ENCODE data around the gene LRSAM1. TPM values are rescaled to one million over a fixed set of nuclear protein-coding genes. Genes with fewer than 3 reads are reported as not detected.

Gene LRSAM1
- total RNA-seq, 3 donors from 2014 or later, result 20.5 to 24.2 (median 21.6) TPM

DNA sequence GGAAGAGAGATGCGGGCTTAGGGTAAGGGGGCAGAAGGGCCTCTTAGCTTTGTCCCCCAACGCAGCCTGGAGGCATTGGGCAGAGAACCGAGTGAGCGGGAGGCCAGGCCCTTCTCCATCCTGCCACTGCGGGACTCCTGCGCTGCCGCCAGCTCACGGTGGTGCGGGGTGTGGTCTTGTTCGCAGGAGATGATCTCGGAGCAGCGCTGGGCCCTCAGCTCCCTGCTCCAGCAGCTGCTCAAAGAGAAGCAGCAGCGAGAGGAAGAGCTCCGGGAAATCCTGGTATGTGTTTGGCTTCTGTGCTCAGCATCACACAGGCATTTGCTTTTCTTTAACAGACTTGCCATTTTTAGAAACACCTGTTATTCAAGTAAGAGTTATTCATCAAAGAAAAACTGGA lies 41.3 kb downstream of the LRSAM1 start:
- no peaks in the 10 kb centered on the region for H3K9me3 Mint-ChIP-seq
- no peaks in the 10 kb centered on the region for H3K27me3 Mint-ChIP-seq (ENCODE audit: low read depth)
- H3K36me3 Mint-ChIP-seq (ENCODE audit: insufficient read depth), result peaks cover 28% of the 10 kb centered on the region
- no peak for ATAC-seq
- no peak overlapping the region for H3K4me3 Mint-ChIP-seq
- DNase-seq, result no peak
- no peaks in the 10 kb centered on the region for H3K4me1 Mint-ChIP-seq (ENCODE audit: low read depth)

DNA sequence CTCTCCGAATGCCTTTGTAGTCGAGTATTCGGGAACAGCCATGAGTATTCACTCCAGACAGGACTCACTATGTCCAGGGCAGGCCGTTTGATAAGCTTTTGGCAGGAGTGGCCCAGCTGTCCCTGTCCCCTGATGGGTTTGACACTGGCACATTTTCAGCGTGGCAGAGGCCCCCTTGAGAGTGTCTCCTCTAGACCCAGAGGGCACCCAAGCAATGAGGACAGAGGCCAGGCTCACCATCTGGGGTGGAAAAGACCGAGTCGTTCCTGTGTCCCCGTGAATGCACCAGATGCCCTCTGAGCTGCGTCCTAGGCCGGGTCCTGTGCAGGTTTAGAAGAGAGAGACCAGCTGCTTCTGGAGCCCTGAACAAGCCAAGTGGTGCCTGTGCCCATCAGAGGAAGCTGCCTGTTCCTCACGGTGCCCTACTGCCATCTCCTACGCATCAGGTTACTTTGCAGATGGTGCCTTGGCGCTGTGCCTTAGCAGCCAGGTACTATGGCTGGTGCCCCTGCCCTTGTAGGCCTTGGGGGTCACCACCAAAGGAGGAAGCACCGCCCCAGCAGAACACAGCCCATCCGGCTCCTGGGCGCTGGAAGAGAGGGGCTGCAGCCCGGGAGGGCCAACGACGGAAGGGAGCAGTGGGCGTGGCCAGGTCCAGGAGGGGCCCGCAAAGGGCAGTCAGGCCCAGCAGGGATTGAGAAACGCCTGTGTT lies 42.4 kb downstream of the LRSAM1 start:
- DNase-seq (no peak), ATAC-seq (no peak)
- Mint-ChIP-seq H3K4me1 (ENCODE audit: low read depth) (no peaks in the 10 kb centered on the region), H3K36me3 (ENCODE audit: insufficient read depth) (peaks cover 26% of the 10 kb centered on the region), H3K27me3 (ENCODE audit: low read depth) (no peaks in the 10 kb centered on the region), H3K9me3 (no peaks in the 10 kb centered on the region), H3K4me3 (no peak overlapping the region)

DNA sequence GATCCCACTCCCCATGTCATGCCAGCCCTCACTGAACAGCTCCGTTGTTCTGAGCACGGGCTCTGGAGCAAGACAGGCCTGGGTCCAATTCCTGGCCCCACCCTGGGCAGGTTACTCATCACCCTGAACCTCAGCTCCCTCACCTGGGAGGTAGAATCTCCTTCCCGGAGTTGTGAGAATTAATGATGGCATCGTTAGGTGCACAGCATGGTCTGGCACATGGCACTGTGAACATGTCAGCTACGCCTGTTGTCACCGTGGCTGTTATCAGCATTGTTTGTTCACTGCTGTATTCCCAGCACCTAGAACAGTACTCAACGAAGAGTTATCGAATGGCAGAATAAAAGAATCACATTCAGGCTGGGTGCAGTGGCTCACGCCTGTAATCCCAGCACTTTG lies 43.0 kb downstream of the LRSAM1 start:
- no peaks in the 10 kb centered on the region for H3K9me3 Mint-ChIP-seq
- ATAC-seq (no peak), DNase-seq (no peak)
- H3K36me3 Mint-ChIP-seq (ENCODE audit: insufficient read depth), result peaks cover 25% of the 10 kb centered on the region
- no peak overlapping the region for H3K4me3 Mint-ChIP-seq
- H3K4me1 Mint-ChIP-seq (ENCODE audit: low read depth), result no peaks in the 10 kb centered on the region
- H3K27me3 Mint-ChIP-seq (ENCODE audit: low read depth), result no peaks in the 10 kb centered on the region

- Mint-ChIP-seq H3K9me3 (no peaks in the 10 kb centered on the region), H3K4me3 (no peak overlapping the region), H3K36me3 (ENCODE audit: insufficient read depth) (peaks cover 22% of the 10 kb centered on the region), H3K4me1 (ENCODE audit: low read depth) (no peaks in the 10 kb centered on the region), H3K27me3 (ENCODE audit: low read depth) (no peaks in the 10 kb centered on the region)
- ATAC-seq, result no peak
- no peak for DNase-seq
Observed at GRCh38 chr9:127495884-127496555, 44.7 kb downstream of the LRSAM1 start.

- Mint-ChIP-seq H3K36me3 (ENCODE audit: insufficient read depth) (peaks cover 22% of the 10 kb centered on the region), H3K4me3 (no peak overlapping the region), H3K27me3 (ENCODE audit: low read depth) (no peaks in the 10 kb centered on the region), H3K4me1 (ENCODE audit: low read depth) (no peaks in the 10 kb centered on the region), H3K9me3 (no peaks in the 10 kb centered on the region)
- ATAC-seq (no peak), DNase-seq (no peak)
Observed at GRCh38 chr9:127496974-127497373, 45.7 kb downstream of the LRSAM1 start.

DNA sequence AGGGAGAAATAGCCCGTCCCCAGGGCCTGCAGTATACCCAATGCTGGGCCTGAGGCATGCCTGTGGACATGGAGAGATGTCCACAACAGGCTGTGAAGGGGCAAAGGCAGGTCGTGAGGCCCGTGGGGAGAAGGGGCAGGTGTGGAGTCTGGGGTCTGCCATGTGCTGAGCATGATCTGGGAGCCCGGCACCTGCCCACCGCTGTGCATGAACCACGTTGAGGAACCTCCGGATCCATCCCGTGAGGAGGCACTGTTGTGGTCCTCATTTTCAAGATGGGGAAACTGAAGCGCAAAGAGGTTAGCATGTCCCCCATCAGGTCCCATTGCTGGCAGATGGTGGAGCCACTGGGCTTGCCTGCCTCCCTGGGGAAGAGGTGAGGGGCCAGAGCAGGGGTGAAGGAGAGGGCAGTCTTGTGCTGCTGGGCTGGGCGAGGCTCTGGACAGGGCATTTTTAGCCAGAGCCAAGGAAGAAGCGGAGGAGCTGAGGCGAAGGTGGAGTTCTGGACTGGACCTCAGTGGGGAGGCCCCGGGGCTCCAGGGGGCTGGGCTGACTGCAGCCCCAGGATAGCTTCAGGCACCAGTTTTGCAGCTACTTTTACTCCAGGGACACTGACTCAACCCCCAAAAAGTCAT lies 46.5 kb downstream of the LRSAM1 start:
- Mint-ChIP-seq H3K9me3 (no peaks in the 10 kb centered on the region), H3K4me1 (ENCODE audit: low read depth) (no peaks in the 10 kb centered on the region), H3K36me3 (ENCODE audit: insufficient read depth) (peaks cover 17% of the 10 kb centered on the region), H3K27me3 (ENCODE audit: low read depth) (no peaks in the 10 kb centered on the region), H3K4me3 (no peak overlapping the region)
- ATAC-seq, result no peak
- no peak for DNase-seq

DNA sequence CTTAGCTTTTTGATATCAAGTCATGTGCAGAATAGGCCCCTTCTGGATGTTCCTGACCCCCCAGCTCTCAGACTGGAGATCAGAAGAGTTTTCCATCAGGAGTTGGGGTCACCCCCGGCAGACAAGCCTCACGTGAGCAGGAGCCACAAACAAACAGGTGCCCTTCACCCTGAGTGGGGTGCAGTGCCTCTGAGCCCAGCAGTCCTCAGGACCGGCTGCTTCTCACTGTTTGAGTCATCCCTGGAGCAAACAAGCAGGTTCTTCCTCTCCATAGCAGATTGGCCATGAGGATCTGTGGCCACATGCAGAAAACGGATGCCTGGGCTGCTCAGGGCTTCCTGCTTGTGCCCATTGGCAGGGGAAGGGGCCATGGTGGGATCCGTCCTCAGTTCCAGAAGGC lies 47.0 kb downstream of the LRSAM1 start:
- Mint-ChIP-seq H3K36me3 (ENCODE audit: insufficient read depth) (peaks cover 13% of the 10 kb centered on the region), H3K4me1 (ENCODE audit: low read depth) (no peaks in the 10 kb centered on the region), H3K4me3 (no peak overlapping the region), H3K27me3 (ENCODE audit: low read depth) (no peaks in the 10 kb centered on the region), H3K9me3 (no peaks in the 10 kb centered on the region)
- ATAC-seq (no peak), DNase-seq (no peak)

DNA sequence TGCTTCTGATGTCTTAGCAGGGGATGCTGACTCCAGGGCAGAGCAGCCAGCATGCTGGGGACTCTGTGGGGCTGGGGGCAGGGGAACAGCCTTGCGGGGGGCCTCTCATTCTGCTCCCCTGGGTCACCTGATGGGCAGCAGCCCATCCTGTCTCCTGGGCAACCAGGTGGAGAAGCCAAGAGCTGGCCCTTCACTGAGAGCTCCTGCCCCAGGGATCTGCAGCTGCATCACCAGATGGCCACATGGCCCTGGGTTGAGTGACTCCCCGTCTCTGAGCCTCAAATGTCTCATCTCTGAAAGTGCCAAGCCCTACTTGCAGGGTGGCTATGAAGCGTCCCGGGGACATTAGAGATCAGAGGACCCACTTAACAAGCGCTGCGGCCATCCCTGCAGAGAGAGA lies 49.1 kb downstream of the LRSAM1 start:
- Mint-ChIP-seq H3K9me3 (no peaks in the 10 kb centered on the region), H3K36me3 (ENCODE audit: insufficient read depth) (peaks cover 8% of the 10 kb centered on the region), H3K27me3 (ENCODE audit: low read depth) (no peaks in the 10 kb centered on the region), H3K4me1 (ENCODE audit: low read depth) (no peaks in the 10 kb centered on the region), H3K4me3 (no peak overlapping the region)
- no peak for DNase-seq
- no peak for ATAC-seq

DNA sequence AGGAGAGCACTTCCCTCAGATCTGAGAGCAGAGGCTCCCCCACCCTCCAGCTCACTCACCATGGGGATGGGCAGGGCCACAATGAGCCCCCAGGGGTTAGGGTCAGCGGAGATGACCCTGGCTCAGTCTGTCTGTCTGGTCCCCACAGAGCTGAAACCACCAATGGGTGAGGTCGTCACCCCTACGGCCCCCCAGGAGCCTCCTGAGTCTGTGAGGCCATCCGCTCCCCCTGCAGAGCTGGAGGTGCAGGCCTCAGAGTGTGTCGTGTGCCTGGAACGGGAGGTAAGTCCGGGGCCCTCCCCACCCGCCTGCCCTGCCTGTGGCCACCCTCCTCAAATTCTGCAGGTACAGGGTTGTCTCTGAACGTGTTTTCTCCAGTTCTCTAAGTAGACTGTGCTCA lies 49.6 kb downstream of the LRSAM1 start:
- ATAC-seq, result no peak
- Mint-ChIP-seq H3K4me1 (ENCODE audit: low read depth) (no peaks in the 10 kb centered on the region), H3K9me3 (no peaks in the 10 kb centered on the region), H3K4me3 (no peak overlapping the region), H3K36me3 (ENCODE audit: insufficient read depth) (peaks cover 7% of the 10 kb centered on the region), H3K27me3 (ENCODE audit: low read depth) (no peaks in the 10 kb centered on the region)
- DNase-seq, result no peak

GRCh38 chr9:127501821-127502343 lies 50.6 kb downstream of the LRSAM1 start:
- Mint-ChIP-seq H3K9me3 (no peaks in the 10 kb centered on the region), H3K36me3 (ENCODE audit: insufficient read depth) (no peaks in the 10 kb centered on the region), H3K4me3 (no peak overlapping the region), H3K27me3 (ENCODE audit: low read depth) (no peaks in the 10 kb centered on the region), H3K4me1 (ENCODE audit: low read depth) (no peaks in the 10 kb centered on the region)
- no peak for ATAC-seq
- no peak for DNase-seq

GRCh38 chr9:127502706-127503378 lies 51.5 kb downstream of the LRSAM1 start:
- H3K27me3 Mint-ChIP-seq (ENCODE audit: low read depth), result no peaks in the 10 kb centered on the region

DNA sequence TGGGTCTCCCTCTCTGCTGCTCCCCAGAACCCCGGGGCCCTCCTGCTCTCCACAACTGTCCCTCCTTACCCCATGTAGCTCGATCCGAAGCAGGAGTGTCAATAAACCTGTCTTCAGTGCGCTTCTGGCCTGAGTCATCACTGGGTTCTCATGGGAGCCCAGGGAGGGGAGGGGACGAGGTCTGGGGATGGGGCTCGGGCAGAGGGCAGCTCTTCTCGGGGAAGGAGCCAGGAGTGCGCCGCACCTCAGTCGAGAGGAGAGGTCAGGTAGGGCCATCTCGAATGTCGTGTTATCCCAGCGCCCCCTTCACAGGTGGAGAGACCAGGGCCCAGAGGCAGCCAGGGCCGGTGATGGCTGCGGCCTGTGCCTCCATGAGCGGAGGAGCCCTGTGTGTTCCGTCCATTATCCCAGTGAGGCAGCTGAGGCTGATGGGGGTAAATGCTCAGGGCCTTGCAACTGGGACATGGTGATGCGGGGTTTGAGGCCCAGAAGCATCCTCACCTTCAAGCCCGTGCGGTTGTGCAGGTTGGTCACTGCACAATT lies 52.1 kb downstream of the LRSAM1 start:
- Mint-ChIP-seq H3K9me3 (no peaks in the 10 kb centered on the region), H3K4me3 (no peak overlapping the region), H3K27me3 (ENCODE audit: low read depth) (no peaks in the 10 kb centered on the region), H3K36me3 (ENCODE audit: insufficient read depth) (no peaks in the 10 kb centered on the region), H3K4me1 (ENCODE audit: low read depth) (no peaks in the 10 kb centered on the region)
- DNase-seq (no peak), ATAC-seq (peak in 1 of 2 donors; percentile 18)

More at GRCh38 chr9:127502706-127503378, 51.5 kb downstream of the LRSAM1 start:
- Mint-ChIP-seq H3K4me3 (no peak overlapping the region), H3K36me3 (ENCODE audit: insufficient read depth) (no peaks in the 10 kb centered on the region), H3K9me3 (no peaks in the 10 kb centered on the region), H3K4me1 (ENCODE audit: low read depth) (no peaks in the 10 kb centered on the region)
- no peak for DNase-seq
- no peak for ATAC-seq

DNA sequence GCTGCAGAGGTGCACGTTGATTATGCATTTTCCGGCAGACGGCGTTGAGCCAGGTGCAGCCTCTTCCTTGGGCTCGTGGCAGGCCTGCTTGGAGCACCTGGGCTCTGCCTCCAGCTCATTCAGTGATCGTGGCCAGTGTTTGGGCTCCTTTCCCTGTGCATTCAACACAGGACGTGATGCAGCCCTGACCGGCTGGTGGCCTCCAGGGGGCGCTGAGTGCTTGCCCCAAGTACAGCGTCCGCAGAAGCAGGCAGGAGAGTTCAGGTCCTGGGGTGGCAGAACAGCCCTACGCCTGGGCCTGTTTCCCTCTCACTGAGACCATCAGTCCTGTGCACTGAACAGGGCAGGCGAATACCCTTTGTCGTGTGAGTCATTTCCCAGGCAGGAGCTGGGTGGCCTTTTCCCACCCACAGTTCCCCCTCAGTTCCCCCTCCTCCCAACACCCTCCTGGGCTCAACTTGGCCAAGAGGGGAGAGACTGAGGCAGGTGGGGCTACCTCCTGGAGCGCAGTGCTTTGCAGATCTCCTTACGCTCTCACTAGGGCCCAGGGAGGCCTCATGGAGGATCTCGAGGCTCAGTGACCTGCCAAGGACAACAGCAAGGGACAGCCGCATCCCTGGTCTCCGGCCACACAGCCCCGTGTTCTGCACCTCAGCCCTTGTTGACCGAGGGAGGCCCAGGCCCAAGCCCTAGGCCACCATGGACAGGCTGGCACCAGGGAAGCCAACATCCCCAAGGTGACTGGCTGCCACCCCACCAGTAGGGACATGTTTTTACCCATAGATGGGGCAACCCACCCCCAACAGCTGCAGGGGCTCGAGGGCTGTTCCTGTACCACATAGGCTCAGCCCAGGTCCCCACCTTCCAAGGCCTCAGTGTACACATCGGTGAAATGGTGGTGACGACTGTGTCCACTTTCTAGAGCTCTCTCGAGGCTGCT lies 52.9 kb downstream of the LRSAM1 start:
- DNase-seq (peak; percentile 78), ATAC-seq (peak; percentile 84 to 89)
- Mint-ChIP-seq H3K4me3 (no peak overlapping the region), H3K9me3 (no peaks in the 10 kb centered on the region), H3K36me3 (ENCODE audit: insufficient read depth) (no peaks in the 10 kb centered on the region), H3K27me3 (ENCODE audit: low read depth) (no peaks in the 10 kb centered on the region), H3K4me1 (ENCODE audit: low read depth) (no peaks in the 10 kb centered on the region)
